Fibroblast of mammary gland (primary cell): ENCODE measurements around the gene EPS8.
A peak's percentile ranks its signal among the peaks of the same experiment; 100 is the strongest.

Source experiments
- DNase-seq: peaks from one replicate; pipeline ENCODE4 v3.0.0-alpha.2; 2010; ENCODE audit warnings: low read depth
- H3K4me3 ChIP-seq: 2 replicates; pipeline ENCODE4 v1.5.1; 2011; ENCODE audit warnings: low read depth, mild to moderate bottlenecking, low read length, moderate library complexity; ENCODE audit not compliant: control insufficient read depth
- TF ChIP-seq, protein P1 (sequence below): conservative IDR thresholded peaks from 2 replicates; pipeline ENCODE4 v1.5.1; 2011; ENCODE audit warnings: low read depth, low read length, inconsistent platforms; ENCODE audit not compliant: control insufficient read depth, insufficient read depth

EPS8 gene

DNA sequence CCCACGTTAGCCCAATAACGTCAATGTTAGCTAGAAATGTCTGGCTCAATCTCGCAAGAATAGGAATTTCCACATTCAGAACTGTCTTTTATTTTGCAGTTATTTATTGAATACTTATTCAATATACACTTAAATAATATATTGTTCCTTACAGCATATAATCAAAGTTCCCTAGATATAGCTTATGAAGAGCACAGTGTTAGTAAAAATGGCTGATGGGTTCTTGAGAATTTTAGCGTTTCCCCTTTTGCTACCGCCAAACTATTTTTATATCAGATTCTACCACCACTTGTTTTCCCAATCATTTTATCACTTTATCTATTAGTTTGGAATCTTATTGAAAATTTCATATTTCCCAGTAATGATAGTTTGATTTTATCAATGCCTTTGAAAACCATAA is 12.7 kb downstream of the EPS8 start:
- no peak for DNase-seq
- TF ChIP-seq, protein P1, sequence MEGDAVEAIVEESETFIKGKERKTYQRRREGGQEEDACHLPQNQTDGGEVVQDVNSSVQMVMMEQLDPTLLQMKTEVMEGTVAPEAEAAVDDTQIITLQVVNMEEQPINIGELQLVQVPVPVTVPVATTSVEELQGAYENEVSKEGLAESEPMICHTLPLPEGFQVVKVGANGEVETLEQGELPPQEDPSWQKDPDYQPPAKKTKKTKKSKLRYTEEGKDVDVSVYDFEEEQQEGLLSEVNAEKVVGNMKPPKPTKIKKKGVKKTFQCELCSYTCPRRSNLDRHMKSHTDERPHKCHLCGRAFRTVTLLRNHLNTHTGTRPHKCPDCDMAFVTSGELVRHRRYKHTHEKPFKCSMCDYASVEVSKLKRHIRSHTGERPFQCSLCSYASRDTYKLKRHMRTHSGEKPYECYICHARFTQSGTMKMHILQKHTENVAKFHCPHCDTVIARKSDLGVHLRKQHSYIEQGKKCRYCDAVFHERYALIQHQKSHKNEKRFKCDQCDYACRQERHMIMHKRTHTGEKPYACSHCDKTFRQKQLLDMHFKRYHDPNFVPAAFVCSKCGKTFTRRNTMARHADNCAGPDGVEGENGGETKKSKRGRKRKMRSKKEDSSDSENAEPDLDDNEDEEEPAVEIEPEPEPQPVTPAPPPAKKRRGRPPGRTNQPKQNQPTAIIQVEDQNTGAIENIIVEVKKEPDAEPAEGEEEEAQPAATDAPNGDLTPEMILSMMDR = no peak
- no peak overlapping the region for H3K4me3 ChIP-seq

DNA sequence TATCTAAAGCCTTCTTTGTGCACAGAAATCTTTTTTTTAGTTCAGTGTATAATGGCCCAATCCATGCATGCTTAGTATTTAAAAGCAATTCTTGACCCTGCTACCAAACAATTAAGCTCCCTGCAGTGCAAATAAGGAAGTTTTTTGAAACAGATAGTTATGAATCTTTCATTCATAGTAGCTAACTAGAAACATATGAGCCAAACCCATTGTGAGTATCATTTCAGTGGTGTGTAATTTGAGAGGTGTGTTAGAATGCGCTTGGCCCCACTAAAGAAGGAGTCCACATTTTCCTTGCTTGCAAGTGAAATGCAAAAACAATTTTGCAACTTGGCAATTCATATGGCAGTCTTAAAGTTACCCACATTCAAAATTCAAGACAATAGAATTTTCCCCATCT is 14.4 kb downstream of the EPS8 start:
- TF ChIP-seq, protein P1 = no peak
- H3K4me3 ChIP-seq = no peak overlapping the region
- DNase-seq = peak; percentile 81

DNA sequence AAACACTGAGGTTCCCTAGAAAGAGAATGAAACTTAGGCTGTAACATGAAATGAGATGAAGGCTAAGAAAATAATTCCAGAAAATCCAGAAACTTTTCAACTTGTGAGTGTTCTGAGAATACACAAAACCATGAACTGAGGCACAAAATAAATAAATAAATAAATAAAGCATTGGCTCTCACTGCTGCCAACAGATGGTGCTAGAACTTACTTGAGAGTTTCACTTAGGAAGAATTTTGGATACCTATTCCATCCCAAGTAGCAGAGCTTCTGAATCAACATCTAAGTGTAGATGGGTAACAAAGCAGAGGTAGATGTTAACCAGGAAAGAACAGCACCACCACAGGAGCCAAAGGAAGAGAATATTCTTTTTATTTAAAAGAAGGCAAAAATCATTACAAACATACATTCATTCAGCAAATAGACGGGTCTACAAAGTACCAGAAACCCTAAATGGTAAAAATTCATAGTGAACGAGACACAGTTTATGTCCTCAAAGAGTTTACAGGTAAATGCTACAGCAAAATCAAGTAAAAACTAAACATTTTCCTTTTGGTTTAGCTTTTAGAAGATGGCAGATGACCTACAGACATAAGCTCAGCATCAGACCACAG is 16.7 kb downstream of the EPS8 start:
- TF ChIP-seq, protein P1 = peak; percentile 42
- peak; percentile 54 for DNase-seq
- no peak overlapping the region for H3K4me3 ChIP-seq

DNA sequence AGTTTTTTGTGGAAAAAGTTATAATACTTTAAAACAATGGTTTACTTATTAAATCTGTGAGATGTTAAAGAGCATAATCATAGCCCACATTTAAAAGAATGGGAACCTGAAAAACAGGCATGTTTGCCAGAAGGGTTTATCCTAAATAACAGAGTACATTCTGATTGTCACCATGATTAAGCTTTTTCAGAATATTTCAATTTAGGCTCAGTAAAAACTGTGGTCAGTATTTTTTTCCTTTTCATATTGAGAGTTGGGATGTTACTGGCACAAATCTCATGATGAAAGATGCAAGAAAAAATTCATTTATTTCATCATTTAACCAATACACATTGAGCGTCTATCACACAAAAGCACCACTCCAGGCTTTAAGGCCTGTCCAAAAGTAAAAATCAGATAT is 18.6 kb downstream of the EPS8 start:
- no peak overlapping the region for H3K4me3 ChIP-seq
- TF ChIP-seq, protein P1 = no peak
- no peak for DNase-seq

DNA sequence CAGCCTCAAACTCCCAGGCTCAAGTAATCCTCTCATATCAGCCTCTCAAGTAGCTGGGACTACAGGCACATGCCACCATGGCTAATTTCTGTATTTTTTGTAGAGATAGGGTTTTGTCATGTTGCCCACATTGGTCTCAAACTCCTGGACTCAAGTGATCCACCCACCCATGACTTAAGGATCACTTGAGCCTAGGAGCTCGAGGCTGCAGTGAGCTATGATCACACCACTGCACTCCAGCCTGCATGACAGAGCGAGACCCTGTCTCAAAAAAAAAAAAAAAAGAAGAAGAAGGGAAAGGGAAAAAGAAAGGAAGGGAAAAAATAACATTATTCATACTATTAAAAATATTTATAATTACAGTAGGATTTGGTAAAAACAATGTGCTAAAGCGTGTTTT is 19.2 kb downstream of the EPS8 start:
- no peak overlapping the region for H3K4me3 ChIP-seq
- TF ChIP-seq, protein P1 = no peak
- no peak for DNase-seq

DNA sequence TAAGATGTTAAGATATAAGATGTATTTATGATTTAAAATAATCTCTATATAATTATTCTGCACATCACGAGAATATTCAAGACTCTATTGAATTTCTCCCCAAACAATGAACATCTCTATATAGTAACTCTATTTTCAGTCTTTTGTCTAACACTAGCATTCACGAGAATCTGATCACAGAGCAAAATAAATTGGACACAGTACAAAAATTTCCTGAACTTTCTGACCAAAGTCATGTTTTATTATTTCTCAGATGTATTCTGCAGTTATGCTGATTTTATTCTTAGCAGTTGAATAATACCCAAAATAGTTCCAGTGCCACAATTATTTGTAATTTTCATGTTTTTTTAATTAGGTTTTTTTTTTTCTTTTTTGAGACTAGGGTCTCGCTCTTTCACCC is 19.6 kb downstream of the EPS8 start:
- no peak for DNase-seq
- TF ChIP-seq, protein P1 = no peak
- no peak overlapping the region for H3K4me3 ChIP-seq

DNA sequence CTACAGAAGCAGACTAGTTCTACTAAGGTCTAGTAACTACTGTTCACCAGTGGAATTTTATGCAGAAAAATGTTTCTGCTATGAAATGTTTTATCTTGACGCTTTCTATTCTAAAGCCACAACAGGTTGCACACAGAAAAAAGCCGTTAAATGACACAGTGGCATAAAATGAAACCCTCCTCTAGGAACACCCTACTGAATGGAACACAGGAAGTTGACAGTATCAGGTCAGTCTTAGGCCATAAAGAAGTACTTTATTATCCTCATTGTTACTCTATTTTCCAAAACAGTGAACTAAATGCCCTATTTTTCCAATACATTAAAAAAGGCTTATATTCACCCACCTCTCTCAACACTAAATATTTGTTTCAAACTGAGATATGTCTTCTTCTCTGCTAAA is 21.9 kb downstream of the EPS8 start:
- no peak overlapping the region for H3K4me3 ChIP-seq
- DNase-seq = no peak
- TF ChIP-seq, protein P1 = no peak
